DMS53 (cell line): ENCODE results near the gene EPN3.

Experiments used
- DNase-seq: peaks from one replicate; lab custom pipeline; 2025; lab: John Stamatoyannopoulos, UW

EPN3 gene

GRCh38 chr17:50535407-50535806 is 2.9 kb downstream of the EPN3 start:
- no peak for DNase-seq

DNA sequence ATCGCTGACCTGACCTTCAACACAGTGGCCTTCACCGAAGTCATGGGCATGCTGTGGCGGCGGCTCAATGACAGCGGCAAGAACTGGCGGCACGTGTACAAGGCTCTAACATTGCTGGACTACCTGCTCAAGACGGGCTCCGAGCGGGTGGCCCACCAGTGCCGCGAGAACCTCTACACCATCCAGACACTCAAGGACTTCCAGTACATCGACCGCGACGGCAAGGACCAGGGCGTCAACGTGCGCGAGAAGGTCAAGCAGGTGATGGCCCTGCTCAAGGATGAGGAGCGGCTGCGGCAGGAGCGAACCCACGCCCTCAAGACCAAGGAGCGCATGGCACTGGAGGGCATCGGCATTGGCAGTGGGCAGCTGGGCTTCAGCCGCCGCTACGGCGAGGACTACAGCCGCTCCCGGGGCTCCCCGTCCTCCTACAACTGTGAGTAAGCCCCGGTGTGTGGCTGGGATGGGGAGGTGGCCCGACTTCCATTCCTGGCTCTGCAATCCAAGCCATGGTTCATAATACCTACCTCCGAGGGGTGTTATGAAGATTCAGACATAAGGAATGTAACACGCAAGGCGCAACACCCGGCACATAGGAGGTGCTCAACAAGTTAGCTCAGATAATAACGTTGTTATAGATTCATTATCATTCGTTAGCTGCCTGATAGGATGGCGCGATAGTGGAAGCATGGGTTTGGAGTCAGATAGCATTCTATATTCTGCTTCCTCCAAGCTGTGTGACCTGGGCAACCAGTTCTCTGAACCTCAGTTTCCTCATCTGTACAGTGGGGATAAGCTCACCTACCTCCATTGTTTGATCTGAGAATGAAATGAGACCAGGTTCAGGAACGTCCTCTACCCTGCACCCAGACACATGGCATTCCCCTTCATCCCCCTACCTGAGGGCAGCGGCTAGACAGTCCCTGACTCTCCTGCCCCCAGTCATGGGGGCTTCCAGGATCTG is 4.4 kb downstream of the EPN3 start:
- no peak for DNase-seq

DNA sequence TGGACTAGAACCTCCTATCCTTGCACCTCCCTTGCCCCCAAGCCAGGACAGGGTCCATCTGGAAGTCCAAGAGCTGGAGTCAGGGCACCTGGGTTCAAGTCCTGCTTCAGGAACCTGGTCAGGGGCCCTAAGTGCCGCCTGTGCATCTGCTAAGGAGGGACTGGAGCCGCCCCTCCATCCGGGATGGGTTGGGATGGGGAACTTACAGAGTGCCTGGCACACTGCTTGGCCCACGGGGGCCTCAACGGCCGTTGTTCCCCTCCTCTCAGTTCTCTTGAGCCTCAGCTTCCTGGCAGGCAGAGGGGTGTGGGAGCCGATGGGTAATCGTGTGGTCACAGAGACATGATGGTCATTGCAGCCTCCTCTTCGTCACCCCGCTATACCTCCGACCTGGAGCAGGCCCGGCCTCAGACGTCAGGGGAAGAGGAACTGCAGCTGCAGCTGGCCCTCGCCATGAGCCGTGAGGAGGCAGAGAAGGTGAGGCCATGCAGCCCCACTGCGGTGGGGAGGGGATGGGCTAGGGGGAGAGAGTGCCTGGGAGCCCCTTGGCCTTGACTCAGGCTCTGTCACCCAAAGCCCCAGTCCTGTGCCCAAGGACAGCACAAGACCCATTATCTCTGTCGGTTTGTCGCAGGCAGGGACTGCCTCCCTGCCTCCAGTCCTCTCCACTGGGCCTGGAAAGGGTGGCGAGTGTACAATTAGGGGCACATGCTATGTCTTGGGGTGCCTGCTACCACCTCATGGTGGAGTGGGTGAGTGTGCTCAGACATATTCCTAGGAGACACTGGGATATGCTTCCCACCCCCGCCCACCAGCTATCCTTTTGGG is 5.4 kb downstream of the EPN3 start:
- DNase-seq, result no peak

- DNase-seq, result no peak
These were observed 6.2 kb downstream of the EPN3 start for GRCh38 chr17:50538549-50539410.

- peak; percentile 67 for DNase-seq
These were observed 7.4 kb downstream of the EPN3 start for GRCh38 chr17:50539762-50540559.

GRCh38 chr17:50540560-50541401 is 8.2 kb downstream of the EPN3 start:
- peak; percentile 54 for DNase-seq

DNA sequence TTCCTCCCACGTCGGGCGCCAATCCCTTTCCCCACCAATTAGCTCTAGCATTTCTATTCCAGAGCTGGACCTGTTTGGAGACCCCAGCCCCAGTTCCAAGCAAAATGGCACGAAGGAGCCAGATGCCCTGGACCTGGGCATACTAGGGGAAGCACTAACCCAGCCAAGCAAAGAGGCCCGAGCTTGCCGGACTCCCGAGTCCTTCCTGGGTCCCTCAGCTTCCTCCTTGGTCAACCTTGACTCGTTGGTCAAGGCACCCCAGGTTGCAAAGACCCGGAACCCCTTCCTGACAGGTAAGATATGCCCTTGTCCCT is 8.8 kb downstream of the EPN3 start:
- peak; percentile 54 for DNase-seq

DNA sequence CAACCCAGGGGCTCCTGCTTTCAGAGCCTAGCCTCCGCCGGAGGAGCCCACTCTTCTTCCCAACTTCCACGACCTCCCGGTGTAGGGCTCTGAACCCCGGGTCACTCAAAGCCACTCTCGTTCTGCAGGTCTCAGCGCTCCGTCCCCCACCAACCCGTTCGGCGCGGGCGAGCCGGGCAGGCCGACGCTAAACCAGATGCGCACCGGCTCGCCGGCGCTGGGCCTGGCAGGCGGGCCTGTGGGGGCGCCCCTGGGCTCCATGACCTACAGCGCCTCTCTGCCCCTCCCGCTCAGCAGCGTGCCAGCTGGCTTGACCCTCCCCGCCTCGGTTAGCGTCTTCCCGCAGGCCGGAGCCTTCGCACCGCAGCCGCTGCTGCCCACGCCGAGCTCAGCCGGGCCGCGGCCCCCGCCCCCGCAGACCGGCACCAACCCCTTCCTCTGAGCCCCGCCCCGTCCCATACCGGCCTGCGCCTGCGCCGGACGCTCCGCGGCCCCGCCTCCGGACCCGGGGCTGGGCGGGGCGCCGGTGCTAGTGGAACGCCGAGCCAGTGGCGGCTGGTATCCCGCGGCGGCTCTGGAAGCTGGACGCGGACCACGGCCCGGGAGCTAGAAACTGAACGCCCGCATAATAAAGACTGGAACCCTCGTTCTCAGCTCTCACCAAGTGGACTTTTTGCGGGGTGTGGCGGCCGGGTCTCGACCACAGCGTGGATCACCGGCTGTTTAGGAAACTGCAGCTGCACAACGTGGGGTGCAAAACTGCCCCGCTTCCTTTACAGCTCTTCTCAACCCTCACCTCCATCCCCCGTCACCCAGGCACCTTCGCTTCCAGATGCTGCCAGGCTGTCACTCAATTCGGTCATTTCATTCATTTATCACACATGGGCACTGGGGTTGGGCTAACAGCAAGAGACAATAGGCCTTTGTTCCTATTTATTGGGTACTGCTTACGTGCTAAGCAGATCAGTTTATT is 9.5 kb downstream of the EPN3 start:
- DNase-seq, result peak; percentile 96

DNA sequence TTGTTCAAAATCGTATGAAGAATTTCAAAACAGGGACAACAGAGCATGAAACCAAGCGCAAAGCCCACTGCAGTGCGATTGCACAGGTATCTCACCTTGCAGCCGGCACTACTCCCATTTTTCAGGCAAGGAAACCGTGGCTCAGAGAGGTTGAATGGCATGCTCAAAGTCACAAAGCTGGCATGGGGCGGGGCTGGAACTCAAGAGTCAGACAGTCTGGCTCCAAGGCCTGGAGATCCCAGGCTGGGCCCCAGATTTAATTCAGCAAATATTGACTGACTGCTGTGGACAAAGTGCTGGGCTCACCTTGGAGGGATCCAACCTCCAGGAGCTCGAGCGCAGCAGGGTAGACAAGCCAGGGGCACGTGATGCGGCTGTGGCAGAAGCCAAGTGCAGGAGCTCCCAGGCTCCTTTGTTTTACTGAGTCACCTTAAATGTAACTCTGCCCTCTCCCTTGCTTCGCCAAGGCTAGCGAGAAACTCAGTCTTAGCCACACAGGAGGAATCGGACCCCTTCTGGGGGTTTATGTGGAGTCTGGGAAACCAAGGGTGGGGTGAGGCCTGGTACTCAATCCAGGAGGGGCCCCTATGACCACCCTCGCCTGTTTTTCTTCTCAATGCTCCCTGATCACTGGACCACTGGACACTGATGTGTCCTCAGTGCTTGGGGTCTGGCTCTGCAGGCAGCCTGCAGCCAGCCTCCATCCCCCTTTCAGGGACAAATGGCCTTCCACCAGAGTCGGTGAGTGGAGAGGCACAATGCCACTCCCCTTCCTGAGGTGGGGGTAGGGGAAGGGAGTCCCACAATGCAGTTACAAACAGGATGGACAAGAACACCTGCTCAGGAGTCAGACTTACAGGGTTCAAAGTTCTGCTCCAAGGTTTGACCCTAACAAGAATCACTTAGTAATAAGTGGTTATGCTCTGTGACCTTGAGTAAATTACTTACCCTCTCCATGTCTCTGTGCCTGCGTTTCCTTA is 10.6 kb downstream of the EPN3 start:
- peak; percentile 99 for DNase-seq

GRCh38 chr17:50544516-50544915 is 12.0 kb downstream of the EPN3 start:
- no peak for DNase-seq

DNA sequence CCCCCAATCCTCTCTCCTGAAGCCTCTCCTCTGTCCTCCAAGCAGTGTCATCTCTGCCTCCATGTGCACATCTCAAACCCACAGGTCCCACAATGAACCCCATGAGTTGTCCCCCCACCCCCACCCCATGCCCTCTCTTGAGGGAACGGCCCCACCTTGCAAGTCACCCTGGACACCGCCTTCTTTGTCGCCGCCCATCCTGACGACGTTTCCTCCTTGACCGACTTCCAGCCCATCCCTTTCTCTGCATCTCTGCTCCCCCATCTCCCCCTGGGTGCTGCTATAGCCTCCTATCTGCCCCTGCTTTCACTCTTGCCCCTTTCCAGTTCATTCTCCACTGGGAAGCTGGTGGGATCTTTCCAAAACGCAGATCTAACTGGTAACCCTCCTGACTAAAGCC is 12.8 kb downstream of the EPN3 start:
- DNase-seq, result no peak

GRCh38 chr17:50546701-50547034 is 14.1 kb downstream of the EPN3 start:
- no peak for DNase-seq

- DNase-seq, result peak; percentile 99
These were observed 14.7 kb downstream of the EPN3 start, which contains the start of gene SPATA20 for GRCh38 chr17:50547035-50547735. SPATA20 (plus strand) TSS chr17:50547174; CDS start chr17:50547209, 35 bp downstream.

DNA sequence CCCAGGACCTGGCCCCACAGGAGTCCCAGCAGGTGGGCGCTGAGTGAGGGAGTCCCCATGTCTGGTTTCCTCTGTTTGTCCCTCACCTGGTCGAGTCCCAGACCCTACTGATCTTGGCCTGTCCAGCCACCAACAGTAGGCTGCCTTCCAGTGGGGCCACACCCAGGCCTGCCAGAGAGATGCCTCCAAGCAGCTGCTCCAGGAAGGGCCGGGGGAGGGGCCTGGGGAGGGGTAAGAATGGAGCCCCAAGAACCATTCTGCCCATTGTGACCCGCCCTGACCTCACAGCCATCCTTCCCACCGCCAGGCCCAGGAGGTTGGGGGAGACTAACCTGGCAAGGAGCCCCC is 15.2 kb downstream of the EPN3 start:
- DNase-seq, result peak; percentile 54

DNA sequence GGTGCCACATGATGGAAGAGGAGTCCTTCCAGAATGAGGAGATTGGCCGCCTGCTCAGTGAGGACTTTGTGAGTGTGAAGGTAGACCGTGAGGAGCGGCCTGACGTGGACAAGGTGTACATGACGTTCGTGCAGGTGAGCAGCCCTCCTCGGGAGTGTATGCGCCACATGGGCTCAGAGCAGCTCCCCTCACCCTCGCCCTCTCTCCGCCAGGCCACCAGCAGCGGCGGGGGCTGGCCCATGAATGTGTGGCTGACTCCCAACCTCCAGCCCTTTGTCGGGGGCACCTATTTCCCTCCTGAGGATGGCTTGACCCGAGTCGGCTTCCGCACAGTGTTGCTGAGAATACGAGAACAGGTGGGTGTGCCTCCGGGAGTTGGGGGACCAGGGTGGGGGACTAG is 16.3 kb downstream of the EPN3 start:
- no peak for DNase-seq

GRCh38 chr17:50549256-50549941 is 16.9 kb downstream of the EPN3 start:
- DNase-seq, result no peak

GRCh38 chr17:50549969-50550368 is 17.4 kb downstream of the EPN3 start:
- DNase-seq, result no peak
